Pancreas (tissue), 10 donors: ENCODE data around the gene MYOM1. TPM values are rescaled to one million over a fixed set of nuclear protein-coding genes. Genes with fewer than 3 reads are reported as not detected.

Experiments
- ATAC-seq, 4 donors: fragments of 200-7000 bp; cut with Tn5 transposase; one replicate each; pipeline versions ENCODE4 v1.8.0 to v1.9.1; 2020; ENCODE audit warnings: mild to moderate bottlenecking in 4 of 4, moderate library complexity in 4 of 4
- DNase-seq, 6 donors: peaks; one replicate each; pipeline ENCODE4 v3.0.0-alpha.2; 2020
- FAIRE-seq: peaks from 2 replicates; lab custom pipeline; 2012; peaks lifted over from hg19 to GRCh38; lab: Jason Lieb, UNC
- H3K27ac ChIP-seq, 4 donors: fragments of 200-600 bp; sonication (generic); 1 replicate in 3 of 4; 2 replicates in 1 of 4; pipeline versions ENCODE4 v1.5.0 to v1.8.0; 2020
- H3K27me3 ChIP-seq, 4 donors: fragments of 200-600 bp; one replicate each; pipeline ENCODE4 v1.8.0; 2021
- H3K36me3 ChIP-seq, 3 donors: fragments of 200-600 bp; sonication (generic) in 1 of 3; one replicate each; pipeline versions ENCODE4 v1.5.0 to v1.8.0; 2020 to 2021
- H3K4me1 ChIP-seq, 3 donors: fragments of 200-600 bp; one replicate each; pipeline ENCODE4 v1.8.0; 2021
- H3K4me3 ChIP-seq, 4 donors: fragments of 200-600 bp; sonication (generic) in 2 of 4; one replicate each; pipeline versions ENCODE4 v1.5.0 to v1.8.0; 2020 to 2021
- H3K9me3 ChIP-seq, 4 donors: fragments of 200-600 bp; one replicate each; pipeline ENCODE4 v1.8.0; 2021
- CTCF ChIP-seq, 4 donors: fragments of 200-600 bp; sonication (generic) in 3 of 4; IDR thresholded peaks; one replicate each; pipeline versions ENCODE4 v1.5.0 to v1.8.0; 2021; ENCODE audit warnings: antibody characterized with exemption in 4 of 4
- WGBS, 2 donors: extraction: QIAGEN DNeasy Blood & Tissue Kit; methylation state at CpG; one replicate each; pipeline ENCODE4 v1.1.7; 2013; 5-methylcytosine and 5-hydroxymethylcytosine counted together
- intact Hi-C, 3 donors: fragments of 100-400 bp; cut with DNase I; formaldehyde crosslinking; loops; one replicate each; pipeline versions ENCODE4 v1.11.1 to v1.14.2; 2022
- polyA plus RNA-seq, 2 donors: library from polyadenylated mRNA; stranded (reverse); fragments of 200-250 nt; gene quantifications; one replicate each; pipeline ENCODE4 v1.2.3, GENCODE V29; 2013
- total RNA-seq, 6 donors: library from RNA; stranded (reverse); fragmentation: NEBNext Ultra II Directional in 4 of 6; extraction: Animal tissue kit (Norgen Biotek cat#: 25700) in 4 of 6; gene quantifications; one replicate each; pipeline versions ENCODE4 v1.2.1 to v1.2.4, GENCODE V29; 2021 to 2023
- donor health status: healthy with polysubstance abuse.
- donor health status: DM: no; HTN: no; CAD: no; lungs with moderate emphysema.
- donor health status: DM: no; HTN: no; CAD: no.
- donor health status: control.
- donor health status: control.
- donor health status: Bipolar disorder and iron deficiency.
- donor health status: DM: yes; HTN: yes; CAD: no.
- donor health status: DM: no; HTN: no; CAD: no.
- donor health status: DM: no; HTN: no; CAD: no.
- donor health status: DM: yes; HTN: yes; CAD: no.

The MYOM1 gene
- total and polyA plus RNA-seq, 8 donors: 4.7 to 18.2 (median 14.2) TPM

- Histone ChIP-seq H3K4me3 (no peak overlapping the region), H3K4me1 (peaks cover 0 to 16% (median 4%) of the 10 kb centered on the region in 3 donors), H3K27ac (no peak overlapping the region), H3K9me3 (no peaks in the 10 kb centered on the region), H3K27me3 (no peaks in the 10 kb centered on the region), H3K36me3 (no peaks in the 10 kb centered on the region)
- WGBS, 2 donors: 75 to 86% methylated on average over 1 of the region's 1 CpG
- FAIRE-seq (no peak), ATAC-seq (no peak), DNase-seq (no peak)
- intact Hi-C loops: no loop called here
- TF ChIP-seq CTCF (IDR thresholded peaks at IDR 0.05): no peak
Measured at GRCh38 chr18:3085612-3086011, 134.2 kb downstream of the MYOM1 start.

GRCh38 chr18:3084206-3084605, 135.6 kb downstream of the MYOM1 start:
- FAIRE-seq (no peak), DNase-seq (no peak), ATAC-seq (no peak)
- Histone ChIP-seq H3K27ac (no peak overlapping the region), H3K4me3 (no peak overlapping the region), H3K27me3 (no peaks in the 10 kb centered on the region), H3K9me3 (no peaks in the 10 kb centered on the region), H3K4me1 (peaks cover 0 to 7% (median 0%) of the 10 kb centered on the region in 3 donors), H3K36me3 (no peaks in the 10 kb centered on the region)
- WGBS, 2 donors: 71 to 76% methylated on average over 3 of the region's 3 CpGs
- intact Hi-C loops: no loop called here
- no peak for TF ChIP-seq CTCF (IDR thresholded peaks at IDR 0.05)

GRCh38 chr18:3083766-3084165, 136.0 kb downstream of the MYOM1 start:
- H3K27ac ChIP-seq: no peak overlapping the region
- ATAC-seq (no peak), DNase-seq (no peak), FAIRE-seq (no peak)
- WGBS, 2 donors: 59 to 60% methylated on average over 3 of the region's 3 CpGs
- peaks cover 0 to 3% (median 0%) of the 10 kb centered on the region in 3 donors for H3K4me1 ChIP-seq
- TF ChIP-seq CTCF (IDR thresholded peaks at IDR 0.05): no peak
- H3K4me3 ChIP-seq: no peak overlapping the region
- no peaks in the 10 kb centered on the region for H3K9me3 ChIP-seq
- no peaks in the 10 kb centered on the region for H3K27me3 ChIP-seq
- H3K36me3 ChIP-seq: no peaks in the 10 kb centered on the region
- intact Hi-C loops: no loop called here

GRCh38 chr18:3081584-3081991, 138.2 kb downstream of the MYOM1 start:
- intact Hi-C loops: no loop called here
- H3K27ac ChIP-seq: peak overlapping the region in 1 of 4 donors; percentile 22
- H3K36me3 ChIP-seq: no peaks in the 10 kb centered on the region
- DNase-seq: no peak
- H3K4me1 ChIP-seq: no peaks in the 10 kb centered on the region
- H3K9me3 ChIP-seq: no peaks in the 10 kb centered on the region
- no peaks in the 10 kb centered on the region for H3K27me3 ChIP-seq
- no peak for ATAC-seq
- no peak for TF ChIP-seq CTCF (IDR thresholded peaks at IDR 0.05)
- WGBS, 2 donors: 57 to 60% methylated on average over 3 of the region's 3 CpGs
- H3K4me3 ChIP-seq: no peak overlapping the region
- no peak for FAIRE-seq

GRCh38 chr18:3079653-3080052, 140.1 kb downstream of the MYOM1 start:
- WGBS, 2 donors: 90 to 91% methylated on average over 4 of the region's 4 CpGs
- no peaks in the 10 kb centered on the region for H3K27me3 ChIP-seq
- H3K4me3 ChIP-seq: no peak overlapping the region
- no peak for FAIRE-seq
- no peaks in the 10 kb centered on the region for H3K36me3 ChIP-seq
- intact Hi-C loops: no loop called here
- no peak for DNase-seq
- no peaks in the 10 kb centered on the region for H3K9me3 ChIP-seq
- no peak overlapping the region for H3K27ac ChIP-seq
- ATAC-seq: no peak
- no peaks in the 10 kb centered on the region for H3K4me1 ChIP-seq
- TF ChIP-seq CTCF (IDR thresholded peaks at IDR 0.05): no peak
